Mucosa of descending colon (tissue), 3 donors: ENCODE results near the gene IMMP2L. TPM values are rescaled to one million over a fixed set of nuclear protein-coding genes. Genes with fewer than 3 reads are reported as not detected.
"Not testable (repeated sequence)": the region's sequence is repeated elsewhere in the genome, so short reads cannot be mapped to it uniquely, and the experiment has no call there.

Experiments
- ATAC-seq: fragments of 200-7000 bp; cut with Tn5 transposase; one replicate; pipeline ENCODE4 v1.9.1; 2020; ENCODE audit warnings: mild to moderate bottlenecking, moderate library complexity
- DNase-seq, 3 donors: peaks; one replicate each; pipeline ENCODE4 v3.0.0-alpha.2; 2020
- H3K36me3 ChIP-seq: fragments of 200-600 bp; one replicate; pipeline ENCODE4 v1.8.0; 2021; ENCODE audit warnings: low read depth, mild to moderate bottlenecking
- H3K4me1 ChIP-seq: fragments of 200-600 bp; one replicate; pipeline ENCODE4 v1.8.0; 2021; ENCODE audit warnings: low read depth, mild to moderate bottlenecking
- H3K4me3 ChIP-seq: fragments of 200-600 bp; one replicate; pipeline ENCODE4 v1.8.0; 2021; ENCODE audit warnings: mild to moderate bottlenecking
- H3K9me3 ChIP-seq: fragments of 200-600 bp; one replicate; pipeline ENCODE4 v1.8.0; 2021; ENCODE audit warnings: mild to moderate bottlenecking
- intact Hi-C, 2 donors: fragments of 100-400 bp; cut with DNase I in 1 of 2; cut with micrococcal nuclease in 1 of 2; formaldehyde crosslinking; loops; one replicate each; pipeline versions ENCODE4 v1.11.0 to v1.11.1; 2022; cut with DNase I, micrococcal nuclease
- total RNA-seq, 3 donors: library from RNA; stranded (reverse); fragmentation: NEBNext Ultra II Directional in 2 of 3; extraction: Animal tissue kit (Norgen Biotek cat#: 25700) in 2 of 3; gene quantifications; one replicate each; pipeline versions ENCODE4 v1.2.1 to v1.2.4, GENCODE V29; 2021 to 2023
- TF ChIP-seq, protein P1 (sequence below): fragments of 200-600 bp; IDR thresholded peaks from one replicate; pipeline ENCODE4 v1.8.0; 2022; ENCODE audit warnings: antibody characterized with exemption, mild to moderate bottlenecking
- donor health status: DM: no; HTN: no; CAD: no; lungs with moderate emphysema.
- donor health status: DM: no; HTN: no; CAD: no.
- donor health status: DM: no; HTN: yes; CAD: no.

Gene IMMP2L
- total RNA-seq, 3 donors from 2014 or later, result 12.1 to 20.7 (median 17.7) TPM

DNA sequence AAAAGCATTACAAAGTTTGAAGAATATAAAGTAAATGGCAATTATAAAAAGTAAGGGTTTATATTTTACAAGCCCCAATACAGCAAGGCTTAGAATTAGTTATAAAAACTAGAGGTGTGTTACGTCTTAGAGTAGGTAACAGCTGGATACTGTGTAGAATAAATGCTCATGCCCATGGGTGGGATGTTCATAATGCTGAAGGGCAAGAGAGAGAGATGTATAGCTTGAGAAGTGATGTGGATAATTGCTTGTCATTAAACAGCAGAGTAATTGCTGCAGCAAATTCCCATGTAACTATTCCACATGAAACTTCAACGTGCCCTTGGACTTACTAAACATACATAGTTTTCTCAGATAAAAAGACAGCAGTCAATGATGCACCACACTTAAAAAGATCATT lies 233.8 kb downstream of the IMMP2L start:
- TF ChIP-seq, protein P1, sequence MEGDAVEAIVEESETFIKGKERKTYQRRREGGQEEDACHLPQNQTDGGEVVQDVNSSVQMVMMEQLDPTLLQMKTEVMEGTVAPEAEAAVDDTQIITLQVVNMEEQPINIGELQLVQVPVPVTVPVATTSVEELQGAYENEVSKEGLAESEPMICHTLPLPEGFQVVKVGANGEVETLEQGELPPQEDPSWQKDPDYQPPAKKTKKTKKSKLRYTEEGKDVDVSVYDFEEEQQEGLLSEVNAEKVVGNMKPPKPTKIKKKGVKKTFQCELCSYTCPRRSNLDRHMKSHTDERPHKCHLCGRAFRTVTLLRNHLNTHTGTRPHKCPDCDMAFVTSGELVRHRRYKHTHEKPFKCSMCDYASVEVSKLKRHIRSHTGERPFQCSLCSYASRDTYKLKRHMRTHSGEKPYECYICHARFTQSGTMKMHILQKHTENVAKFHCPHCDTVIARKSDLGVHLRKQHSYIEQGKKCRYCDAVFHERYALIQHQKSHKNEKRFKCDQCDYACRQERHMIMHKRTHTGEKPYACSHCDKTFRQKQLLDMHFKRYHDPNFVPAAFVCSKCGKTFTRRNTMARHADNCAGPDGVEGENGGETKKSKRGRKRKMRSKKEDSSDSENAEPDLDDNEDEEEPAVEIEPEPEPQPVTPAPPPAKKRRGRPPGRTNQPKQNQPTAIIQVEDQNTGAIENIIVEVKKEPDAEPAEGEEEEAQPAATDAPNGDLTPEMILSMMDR, result no peak
- no peaks in the 10 kb centered on the region for H3K9me3 ChIP-seq
- intact Hi-C loops, result no loop called here

DNA sequence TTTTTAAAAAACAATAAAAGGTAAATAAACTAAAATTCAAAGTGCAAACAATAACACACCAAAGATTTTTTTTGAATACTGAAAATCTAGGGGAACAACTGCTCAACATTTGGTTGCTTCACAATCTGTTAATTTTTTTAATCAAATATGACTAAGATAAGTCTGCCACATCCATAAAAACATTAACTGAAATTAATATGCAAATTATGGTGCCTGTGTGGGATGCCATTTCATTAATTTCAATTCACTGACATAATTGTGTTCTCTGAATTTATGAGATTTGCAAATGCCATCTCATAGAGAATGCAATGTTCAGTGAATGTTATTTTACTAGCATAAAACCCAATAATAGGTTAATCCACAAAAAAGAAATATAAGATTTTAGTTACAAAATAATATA lies 237.5 kb downstream of the IMMP2L start:
- TF ChIP-seq, protein P1, result no peak
- Histone ChIP-seq H3K36me3 (no peaks in the 10 kb centered on the region), H3K4me1 (no peaks in the 10 kb centered on the region), H3K9me3 (no peaks in the 10 kb centered on the region), H3K4me3 (no peak overlapping the region)
- ATAC-seq (no peak), DNase-seq (no peak)
- intact Hi-C loops, result no loop called here

More for the DNA sequence above, 233.8 kb downstream of the IMMP2L start:
- ATAC-seq, result no peak
- no peaks in the 10 kb centered on the region for H3K4me1 ChIP-seq
- no peaks in the 10 kb centered on the region for H3K36me3 ChIP-seq
- no peak for DNase-seq
- H3K4me3 ChIP-seq, result no peak overlapping the region

DNA sequence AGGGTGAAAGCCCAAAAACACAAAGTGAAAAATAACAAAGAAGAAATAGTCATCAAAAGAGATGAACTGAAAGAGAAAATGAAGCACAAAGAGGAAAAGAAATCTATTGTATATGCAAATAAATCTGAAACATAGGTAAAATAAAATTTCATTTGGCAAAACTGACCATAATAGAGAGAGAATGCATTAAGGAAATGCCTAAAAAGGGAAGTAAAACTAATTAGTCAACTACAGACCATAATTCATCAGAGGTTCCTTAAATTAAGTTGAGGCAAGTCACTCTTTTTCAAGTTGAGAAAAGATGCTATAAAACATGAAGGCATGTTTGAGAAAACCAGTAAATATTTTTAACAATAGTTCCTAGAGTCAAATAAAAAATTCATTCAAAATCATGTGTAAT lies 238.1 kb downstream of the IMMP2L start:
- DNase-seq (no peak), ATAC-seq (no peak)
- TF ChIP-seq, protein P1, result no peak
- intact Hi-C loops, result no loop called here
- no peaks in the 10 kb centered on the region for H3K9me3 ChIP-seq
- no peaks in the 10 kb centered on the region for H3K36me3 ChIP-seq
- no peak overlapping the region for H3K4me3 ChIP-seq
- H3K4me1 ChIP-seq, result no peaks in the 10 kb centered on the region

DNA sequence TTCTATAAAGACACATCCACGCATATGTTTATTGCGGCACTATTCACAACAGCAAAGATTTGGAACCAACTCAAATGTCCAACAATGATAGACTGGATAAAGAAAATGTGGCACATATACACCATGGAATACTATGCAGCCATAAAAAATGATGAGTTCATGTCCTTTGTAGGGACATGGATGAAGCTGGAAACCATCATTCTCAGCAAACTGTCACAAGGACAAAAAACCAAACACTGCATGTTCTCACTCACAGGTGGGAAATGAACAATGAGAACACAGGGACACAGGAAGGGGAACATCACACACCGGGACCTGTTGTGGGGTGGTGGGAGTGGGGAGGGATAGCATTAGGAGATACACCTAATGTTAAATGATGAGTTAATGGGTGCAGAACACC lies 238.6 kb downstream of the IMMP2L start:
- H3K4me3 ChIP-seq, intact Hi-C loops, H3K9me3 ChIP-seq, DNase-seq, H3K4me1 ChIP-seq, ATAC-seq, H3K36me3 ChIP-seq: not testable (repeated sequence)

DNA sequence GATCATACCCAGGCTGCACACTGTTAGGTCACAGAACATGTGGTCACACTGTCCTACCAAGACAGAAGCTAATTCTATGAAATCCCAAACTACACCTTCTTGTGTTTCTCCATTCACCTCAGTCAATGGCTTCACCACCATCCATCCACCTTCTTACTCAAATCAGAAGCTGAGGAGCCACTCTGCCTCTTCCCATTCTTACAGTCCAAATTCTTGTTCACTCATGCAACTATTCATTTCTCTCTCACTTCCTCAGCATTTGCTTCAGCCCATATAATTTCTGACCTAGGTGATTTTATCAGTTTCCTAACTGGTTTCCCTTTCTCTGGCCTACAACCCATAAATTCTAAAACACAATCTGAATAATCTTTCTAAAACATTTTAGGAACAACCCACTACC lies 242.2 kb downstream of the IMMP2L start:
- TF ChIP-seq, protein P1, result no peak
- H3K4me3 ChIP-seq, result no peak overlapping the region
- H3K4me1 ChIP-seq, result no peaks in the 10 kb centered on the region
- intact Hi-C loops, result no loop called here
- no peaks in the 10 kb centered on the region for H3K36me3 ChIP-seq
- ATAC-seq, result no peak
- no peaks in the 10 kb centered on the region for H3K9me3 ChIP-seq
- DNase-seq, result no peak

DNA sequence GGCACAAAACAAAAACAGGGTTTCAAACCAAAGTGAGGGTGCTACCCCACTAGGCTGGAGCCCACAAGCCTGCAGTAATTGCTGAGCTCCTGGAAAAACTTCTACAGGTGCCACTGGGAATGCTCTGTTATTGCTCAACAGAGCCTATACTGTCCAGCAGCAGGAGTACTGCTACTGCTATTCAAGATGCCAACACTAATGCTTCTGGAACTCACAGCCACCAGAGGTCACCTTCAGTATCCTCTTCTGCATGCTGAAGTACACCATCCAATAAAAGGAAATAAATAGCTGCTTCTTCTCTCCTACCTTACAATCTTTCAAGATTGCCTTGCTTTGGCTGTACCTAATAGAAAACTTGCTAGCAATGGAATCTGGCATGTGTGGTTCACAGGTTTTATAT lies 249.3 kb downstream of the IMMP2L start:
- intact Hi-C loops, result no loop called here
- ATAC-seq (no peak), DNase-seq (no peak)
- no peaks in the 10 kb centered on the region for H3K36me3 ChIP-seq
- TF ChIP-seq, protein P1, result no peak
- H3K9me3 ChIP-seq, result no peaks in the 10 kb centered on the region
- no peak overlapping the region for H3K4me3 ChIP-seq
- no peaks in the 10 kb centered on the region for H3K4me1 ChIP-seq
